PFSK-1 (cell line): ENCODE results near the gene PRKAR1A.

ENCODE experiments used
- FOXP2 ChIP-seq: optimal IDR thresholded peaks from 2 replicates; pipeline ENCODE3; 2011; ENCODE audit warnings: borderline replicate concordance, control low read depth, inconsistent platforms; ENCODE audit not compliant: insufficient read depth; ENCODE audit errors: extremely low read length, extremely low read depth
- POLR2AphosphoS5 ChIP-seq: IDR thresholded peaks from 2 replicates; pipeline ENCODE4 v1.6.1; 2012; ENCODE audit warnings: low read depth, mild to moderate bottlenecking, control low read depth, low read length, moderate library complexity
- REST ChIP-seq, 2 experiments: IDR thresholded peaks; 2 replicates each; pipeline versions ENCODE4 v1.6.1 to v1.8.0; 2011 to 2012; ENCODE audit warnings: low read depth in 2 of 2, low read length in 2 of 2, control low read depth in 1 of 2, inconsistent platforms in 1 of 2, mild to moderate bottlenecking in 1 of 2, moderate library complexity in 1 of 2; ENCODE audit not compliant: insufficient read depth in 1 of 2
- SIN3A ChIP-seq: IDR thresholded peaks from 2 replicates; pipeline ENCODE4 v1.6.1; 2012; ENCODE audit warnings: mild to moderate bottlenecking, low read length, moderate library complexity, borderline replicate concordance; ENCODE audit not compliant: insufficient read depth
- TAF1 ChIP-seq: IDR thresholded peaks from 2 replicates; pipeline ENCODE4 v1.6.1; 2012; ENCODE audit warnings: low read length, control low read depth, borderline replicate concordance; ENCODE audit not compliant: insufficient read depth

PRKAR1A gene

DNA sequence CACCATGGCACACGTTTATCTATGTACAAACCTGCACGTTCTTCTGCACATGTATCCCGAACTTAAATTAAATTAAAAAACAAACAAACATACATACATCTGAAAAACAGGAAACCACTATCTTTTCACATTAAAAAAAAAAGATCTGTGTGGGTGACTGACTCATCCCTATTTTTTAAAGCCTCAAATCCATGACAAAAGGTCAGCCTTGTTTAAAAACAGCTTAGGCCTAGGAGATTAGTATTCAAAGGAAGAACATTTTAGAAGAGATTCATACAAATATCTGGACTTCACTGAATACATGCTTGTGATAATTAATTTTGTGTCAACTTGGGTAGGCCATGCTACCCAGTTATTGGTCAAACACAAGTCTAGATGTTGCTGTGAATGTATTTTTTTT, 4.7 kb upstream of the PRKAR1A start:
- TF ChIP-seq POLR2AphosphoS5 = no peak
- TF ChIP-seq SIN3A = no peak
- TF ChIP-seq FOXP2 = no peak
- no peak for TF ChIP-seq REST (IDR thresholded peaks at IDR 0.05; ENCODE audit: insufficient read depth in 1 of 2, low read depth in 2 of 2, low read length in 2 of 2)

DNA sequence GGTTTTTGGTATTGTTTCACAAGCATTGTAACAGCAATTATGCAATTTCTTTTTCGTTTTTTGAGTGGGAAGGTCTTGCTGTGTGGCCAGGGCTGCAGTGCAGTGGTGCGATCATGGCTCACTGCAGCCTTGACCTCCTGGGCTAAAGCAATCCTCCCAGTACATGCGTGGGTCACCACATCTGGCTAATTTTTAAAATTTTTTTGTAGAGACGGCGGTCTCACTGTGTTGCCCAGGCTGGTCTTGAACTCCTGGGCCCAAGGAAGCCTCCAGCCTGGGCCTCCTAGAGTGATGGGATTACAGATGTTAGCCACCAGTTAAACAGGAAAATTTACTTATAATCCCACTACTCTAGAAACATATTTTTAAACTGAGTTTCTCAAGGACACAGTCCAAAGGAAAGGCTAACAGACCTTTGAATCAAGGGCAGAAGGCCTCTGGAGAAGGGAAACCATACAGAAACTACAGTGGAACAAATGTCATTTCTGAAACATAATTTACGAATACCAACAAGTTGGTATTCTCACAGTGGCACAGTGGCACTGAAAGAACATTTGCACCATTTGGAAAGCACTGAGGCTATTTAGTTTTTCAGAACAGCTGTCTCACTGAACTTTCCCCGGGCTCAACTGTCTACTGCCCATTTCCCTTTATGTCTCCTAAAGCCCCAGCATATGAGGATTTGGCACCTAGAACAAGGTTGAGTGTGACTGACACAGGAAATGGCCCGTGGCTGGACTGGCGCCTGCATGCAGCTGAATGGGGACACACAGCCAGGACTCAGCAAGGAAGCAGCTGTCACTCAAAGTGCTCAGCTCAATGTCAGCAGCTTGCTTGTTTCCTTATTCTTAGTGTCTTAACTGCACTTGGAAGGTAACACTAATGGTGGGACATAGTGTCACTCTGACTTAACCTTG, 2.8 kb upstream of the PRKAR1A start:
- TF ChIP-seq FOXP2 (peak; percentile 64), SIN3A (no peak), TAF1 (no peak), POLR2AphosphoS5 (no peak)

DNA sequence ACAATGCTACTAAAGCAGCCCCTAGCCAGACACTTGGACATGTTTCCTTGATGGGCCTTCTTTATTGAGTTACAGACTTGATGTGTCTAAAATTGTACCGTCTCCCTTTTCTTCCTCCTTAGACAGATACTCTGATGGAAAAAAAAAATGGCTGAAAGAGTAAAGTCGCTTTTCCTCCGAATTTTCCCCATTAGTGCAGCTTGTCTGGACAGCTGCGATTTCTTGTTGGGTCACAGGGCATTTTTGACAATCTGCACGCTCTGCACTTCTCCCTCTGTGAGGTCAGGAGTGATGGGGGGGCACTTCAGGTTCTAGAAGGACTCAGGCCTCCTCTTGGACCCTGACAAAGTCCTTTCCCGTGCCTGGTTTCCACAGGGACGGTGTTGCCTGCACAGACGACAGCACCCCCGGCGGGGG, 968 bp upstream of the PRKAR1A start:
- TF ChIP-seq TAF1 (no peak), FOXP2 (no peak), REST (IDR thresholded peaks at IDR 0.05; ENCODE audit: insufficient read depth in 1 of 2, low read depth in 2 of 2, low read length in 2 of 2) (no peak)

DNA sequence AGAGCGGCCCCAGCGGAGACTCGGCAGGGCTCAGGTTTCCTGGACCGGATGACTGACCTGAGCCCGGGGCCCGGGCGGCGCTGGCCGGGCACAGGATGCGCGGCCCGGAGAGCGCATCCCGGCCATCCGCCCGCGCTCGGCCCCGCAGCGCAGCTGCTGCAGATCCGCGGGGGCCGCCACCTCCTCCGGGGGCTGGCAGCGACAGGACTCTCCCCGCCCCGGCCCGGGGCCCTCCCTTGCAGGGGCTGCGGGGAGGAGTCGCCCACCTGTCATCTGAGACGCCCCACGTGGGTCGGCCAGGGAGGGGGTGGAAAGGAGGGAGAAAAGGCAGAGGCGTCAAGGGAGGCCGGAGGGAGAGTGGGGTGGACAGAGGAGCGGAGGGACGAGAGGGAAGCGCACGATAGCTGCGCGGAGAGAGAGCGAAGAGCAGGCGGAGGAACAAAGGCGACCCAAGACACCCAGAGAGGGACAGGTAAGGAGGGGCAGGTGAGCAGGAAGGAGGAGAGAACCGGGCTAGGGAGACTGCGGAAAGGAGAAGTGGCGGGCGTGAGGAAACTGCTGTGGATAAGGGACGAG, 471 bp upstream of the PRKAR1A start:
- TF ChIP-seq POLR2AphosphoS5 (no peak), REST (IDR thresholded peaks at IDR 0.05; ENCODE audit: insufficient read depth in 1 of 2, low read depth in 2 of 2, low read length in 2 of 2) (0 out of 4 replicates have a peak, but pooled peaks of 1 of the 2 experiments have one; percentile 9), SIN3A (no peak; the same call in 1 of the 2 replicates), FOXP2 (peak; percentile 20), TAF1 (peak; percentile 65; the same call in 1 of the 2 replicates)

DNA sequence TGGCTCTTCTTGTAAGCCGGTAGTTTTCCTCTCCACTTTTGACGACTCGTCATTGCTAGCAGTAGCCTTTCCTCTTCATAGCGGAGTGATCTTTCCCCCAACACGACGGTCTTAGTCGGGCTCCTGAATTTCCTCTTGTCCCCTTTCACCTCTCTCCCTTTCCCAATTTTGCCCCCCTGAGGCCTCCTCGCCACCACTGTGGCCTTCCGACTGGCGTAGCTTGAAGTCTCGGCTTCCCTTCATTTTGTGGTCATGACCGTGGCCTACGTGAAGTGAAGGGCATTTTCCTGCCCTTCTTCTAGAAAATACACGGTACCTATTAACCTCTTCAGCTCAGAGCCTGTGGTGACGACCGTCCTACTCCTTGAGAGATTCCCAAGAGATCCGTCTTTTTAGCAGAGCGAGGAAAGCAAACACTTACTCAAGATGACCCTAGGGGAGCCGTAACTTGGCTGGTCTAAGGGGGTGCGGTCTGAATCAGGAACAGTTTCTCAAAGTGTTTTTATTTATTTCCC, 787 bp downstream of the PRKAR1A start:
- no peak for TF ChIP-seq REST (IDR thresholded peaks at IDR 0.05; ENCODE audit: insufficient read depth in 1 of 2, low read depth in 2 of 2, low read length in 2 of 2)
- no peak for TF ChIP-seq FOXP2
- TF ChIP-seq POLR2AphosphoS5 = no peak
- TF ChIP-seq SIN3A = no peak
- no peak for TF ChIP-seq TAF1
